Smooth muscle cell (in vitro differentiated cells): ENCODE data around the gene LIPM. TPM values are rescaled to one million over a fixed set of nuclear protein-coding genes. Genes with fewer than 3 reads are reported as not detected.

Experiments
- DNase-seq: peaks from one replicate; lab custom pipeline; 2025; ENCODE audit not compliant: unreplicated experiment; lab: John Stamatoyannopoulos, UW
- H2AFZ ChIP-seq: fragments of 200-600 bp; sonication (generic); 2 replicates; pipeline ENCODE4 v1.6.0; 2016; ENCODE audit warnings: antibody characterized with exemption, low read depth, mild to moderate bottlenecking
- H3F3A ChIP-seq: fragments of 200-600 bp; sonication (generic); 2 replicates; pipeline ENCODE4 v1.6.0; 2017; ENCODE audit warnings: antibody characterized with exemption, low read depth
- H3K27ac ChIP-seq: fragments of 200-600 bp; sonication (generic); 2 replicates; pipeline ENCODE4 v1.5.1; 2016; ENCODE audit warnings: low read depth, mild to moderate bottlenecking
- H3K27me3 ChIP-seq: fragments of 200-600 bp; sonication (generic); 2 replicates; pipeline ENCODE4 v1.6.1; 2016; ENCODE audit warnings: low read depth, mild to moderate bottlenecking
- H3K36me3 ChIP-seq: fragments of 200-600 bp; sonication (generic); 2 replicates; pipeline ENCODE4 v1.5.1; 2016; ENCODE audit warnings: low read depth
- H3K4me1 ChIP-seq: fragments of 200-600 bp; sonication (generic); 2 replicates; pipeline ENCODE4 v1.5.1; 2016; ENCODE audit warnings: low read depth
- H3K4me2 ChIP-seq: fragments of 200-600 bp; sonication (generic); 2 replicates; pipeline ENCODE4 v1.6.0; 2016; ENCODE audit warnings: mild to moderate bottlenecking
- H3K4me3 ChIP-seq: fragments of 200-600 bp; sonication (generic); 2 replicates; pipeline ENCODE4 v1.5.1; 2016; ENCODE audit warnings: mild to moderate bottlenecking
- H3K79me2 ChIP-seq: fragments of 200-600 bp; sonication (generic); 2 replicates; pipeline ENCODE4 v1.6.0; 2016; ENCODE audit warnings: low read depth, mild to moderate bottlenecking
- H3K9ac ChIP-seq: fragments of 200-600 bp; sonication (generic); 2 replicates; pipeline ENCODE4 v1.6.0; 2016; ENCODE audit warnings: low read depth
- H3K9me3 ChIP-seq: fragments of 200-600 bp; sonication (generic); replicated peaks from 2 replicates; pipeline ENCODE4 v1.5.1; 2016; ENCODE audit warnings: low read depth
- H4K20me1 ChIP-seq: fragments of 200-600 bp; sonication (generic); 2 replicates; pipeline ENCODE4 v1.6.0; 2016; ENCODE audit warnings: low read depth
- CTCF ChIP-seq: fragments of 200-600 bp; sonication (generic); IDR thresholded peaks from 2 replicates; pipeline ENCODE4 v1.5.1; 2017; ENCODE audit warnings: borderline replicate concordance, mild to moderate bottlenecking, antibody characterized with exemption; ENCODE audit not compliant: insufficient read depth, poor library complexity, severe bottlenecking
- WGBS: methylation state at CpG from one replicate; pipeline ENCODE4 v1.1.7; 2016; ENCODE audit warnings: low lambda C conversion rate; 5-methylcytosine and 5-hydroxymethylcytosine counted together
- polyA plus RNA-seq: library from polyadenylated mRNA; unstranded; fragments of >200 nt; fragmentation: Nextera tagmentation; extraction: Ambion mirVana; gene quantifications from 2 replicates; pipeline ENCODE4 v1.2.1, GENCODE V29; 2016
- total RNA-seq: library from RNA; depleted of rRNA; stranded (reverse); fragments of >200 nt; gene quantifications from 2 replicates; pipeline ENCODE4 v1.2.3, GENCODE V29; 2014

LIPM gene
- total and polyA plus RNA-seq, 2 experiments from 2014 or later: 0.67 TPM; not detected in 1

GRCh38 chr10:88820748-88821401, 18.3 kb downstream of the LIPM start:
- H3K4me3 ChIP-seq: no peak overlapping the region
- no peak overlapping the region for H2AFZ ChIP-seq
- peaks cover 18% of the 10 kb centered on the region for H3K27me3 ChIP-seq
- H3K36me3 ChIP-seq: no peaks in the 10 kb centered on the region
- H3K4me2 ChIP-seq: no peak overlapping the region
- peak overlapping the region; percentile 81 for H3K27ac ChIP-seq
- no peak for TF ChIP-seq CTCF
- no peaks in the 10 kb centered on the region for H4K20me1 ChIP-seq
- no peaks in the 10 kb centered on the region for H3K9me3 ChIP-seq
- H3K4me1 ChIP-seq: no peaks in the 10 kb centered on the region
- peak overlapping the region; percentile 70 for H3K9ac ChIP-seq
- H3F3A ChIP-seq: no peaks in the 10 kb centered on the region
- H3K79me2 ChIP-seq: no peaks in the 10 kb centered on the region
- DNase-seq: no peak

GRCh38 chr10:88826388-88826787, 23.9 kb downstream of the LIPM start:
- H3K4me2 ChIP-seq: no peak overlapping the region
- H3K27ac ChIP-seq: no peak overlapping the region
- H3K79me2 ChIP-seq: no peaks in the 10 kb centered on the region
- no peak overlapping the region for H2AFZ ChIP-seq
- H3K4me3 ChIP-seq: no peak overlapping the region
- peaks cover 22% of the 10 kb centered on the region for H3K27me3 ChIP-seq
- TF ChIP-seq CTCF: no peak
- H3K9me3 ChIP-seq: no peaks in the 10 kb centered on the region
- H3K36me3 ChIP-seq: no peaks in the 10 kb centered on the region
- DNase-seq: no peak
- H3K4me1 ChIP-seq: no peaks in the 10 kb centered on the region
- no peaks in the 10 kb centered on the region for H3F3A ChIP-seq
- H4K20me1 ChIP-seq: no peaks in the 10 kb centered on the region
- no peak overlapping the region for H3K9ac ChIP-seq
- WGBS: 90% methylated on average over 4 of the region's 4 CpGs

GRCh38 chr10:88827671-88828070, 25.1 kb downstream of the LIPM start:
- Histone ChIP-seq H3K4me2 (no peak overlapping the region), H3K4me1 (no peaks in the 10 kb centered on the region), H3K9ac (no peak overlapping the region), H3F3A (no peaks in the 10 kb centered on the region), H3K36me3 (no peaks in the 10 kb centered on the region), H3K4me3 (no peak overlapping the region), H3K9me3 (no peaks in the 10 kb centered on the region), H4K20me1 (no peaks in the 10 kb centered on the region), H3K79me2 (no peaks in the 10 kb centered on the region), H2AFZ (no peak overlapping the region), H3K27ac (no peak overlapping the region), H3K27me3 (peaks cover 34% of the 10 kb centered on the region)
- WGBS: 89% methylated on average over 2 of the region's 2 CpGs
- TF ChIP-seq CTCF: no peak
- no peak for DNase-seq

GRCh38 chr10:88828310-88828709, 25.8 kb downstream of the LIPM start:
- Histone ChIP-seq H3K27ac (no peak overlapping the region), H3K4me2 (no peak overlapping the region), H2AFZ (no peak overlapping the region), H4K20me1 (no peaks in the 10 kb centered on the region), H3K4me3 (no peak overlapping the region), H3K4me1 (no peaks in the 10 kb centered on the region), H3K36me3 (no peaks in the 10 kb centered on the region), H3K9me3 (no peaks in the 10 kb centered on the region), H3K79me2 (no peaks in the 10 kb centered on the region), H3K27me3 (peaks cover 38% of the 10 kb centered on the region), H3F3A (no peaks in the 10 kb centered on the region), H3K9ac (no peak overlapping the region)
- no peak for TF ChIP-seq CTCF
- WGBS: 52% methylated on average over 1 of the region's 1 CpG
- DNase-seq: no peak
